ENCODE data around the gene PYY. TPM values are rescaled to one million over a fixed set of nuclear protein-coding genes. Genes with fewer than 3 reads are reported as not detected.

PYY gene
- polyA plus RNA-seq, 1 donor from 2014 or later: not detected

DNA sequence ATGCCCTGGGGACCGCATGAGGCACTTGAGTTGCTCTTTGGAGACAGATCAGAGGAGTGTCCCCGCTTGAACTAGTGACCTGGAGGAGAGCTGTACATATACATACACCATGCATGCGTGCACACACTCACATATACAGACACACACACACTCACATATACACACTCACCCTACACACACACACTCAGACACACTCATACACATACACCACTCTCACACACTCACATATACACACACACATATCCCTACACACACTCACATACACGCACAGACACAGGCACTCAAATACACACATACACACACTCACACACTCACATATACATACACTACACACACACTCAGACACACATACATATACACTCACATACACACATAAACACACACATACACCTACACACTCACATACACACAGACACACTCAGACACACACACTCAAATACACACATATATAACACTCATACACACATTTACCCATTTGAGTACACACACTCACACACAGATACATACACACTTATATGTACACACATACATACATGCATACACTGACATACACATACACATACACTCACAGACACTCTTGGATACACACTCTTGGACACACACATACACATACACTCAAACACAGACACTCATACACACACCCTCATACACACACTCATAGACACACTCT is 41.0 kb downstream of the PYY start:
- Histone ChIP-seq H3F3A (ENCODE audit: insufficient read depth, low read length, poor library complexity, severe bottlenecking) (no peaks in the 10 kb centered on the region), H3K79me2 (replicated peaks; ENCODE audit: insufficient read depth, low read length) (no peaks in the 10 kb centered on the region), H3K9ac (ENCODE audit: low read length) (no peak overlapping the region), H3K9me3 (ENCODE audit: low read length) (no peaks in the 10 kb centered on the region), H2AFZ (ENCODE audit: low read depth, low read length) (no peak overlapping the region), H3K4me3 (ENCODE audit: low read length) (no peak overlapping the region), H3K4me2 (ENCODE audit: low read length) (no peak overlapping the region), H3K9me2 (ENCODE audit: insufficient read depth, low read length) (no peaks in the 10 kb centered on the region), H3K27me3 (ENCODE audit: insufficient read depth, low read depth, low read length) (no peaks in the 10 kb centered on the region), H4K20me1 (ENCODE audit: insufficient read depth) (no peaks in the 10 kb centered on the region), H3K36me3 (ENCODE audit: insufficient read depth, low read length) (no peaks in the 10 kb centered on the region), H3K27ac (ENCODE audit: low read length) (no peak overlapping the region)
- no peak for TF ChIP-seq CTCF (IDR thresholded peaks at IDR 0.05; ENCODE audit: poor library complexity, severe bottlenecking)
- TF ChIP-seq MXI1 (conservative IDR thresholded peaks at IDR 0.05; ENCODE audit: poor library complexity, severe bottlenecking): no peak
- TF ChIP-seq SMC3 (conservative IDR thresholded peaks at IDR 0.05; ENCODE audit: poor library complexity): no peak
- TF ChIP-seq TAF1 (IDR thresholded peaks at IDR 0.05; ENCODE audit: low read depth): no peak
- no peak for TF ChIP-seq EZH2 (IDR thresholded peaks at IDR 0.05; ENCODE audit: borderline replicate concordance, insufficient read depth, low read length, poor library complexity, severe bottlenecking)
- TF ChIP-seq POLR2AphosphoS5 (IDR thresholded peaks at IDR 0.05): no peak
- TF ChIP-seq EP300 (conservative IDR thresholded peaks at IDR 0.05; ENCODE audit: poor library complexity, severe bottlenecking): no peak
- no peak for TF ChIP-seq RAD21 (conservative IDR thresholded peaks at IDR 0.05)
- TF ChIP-seq, protein P1, sequence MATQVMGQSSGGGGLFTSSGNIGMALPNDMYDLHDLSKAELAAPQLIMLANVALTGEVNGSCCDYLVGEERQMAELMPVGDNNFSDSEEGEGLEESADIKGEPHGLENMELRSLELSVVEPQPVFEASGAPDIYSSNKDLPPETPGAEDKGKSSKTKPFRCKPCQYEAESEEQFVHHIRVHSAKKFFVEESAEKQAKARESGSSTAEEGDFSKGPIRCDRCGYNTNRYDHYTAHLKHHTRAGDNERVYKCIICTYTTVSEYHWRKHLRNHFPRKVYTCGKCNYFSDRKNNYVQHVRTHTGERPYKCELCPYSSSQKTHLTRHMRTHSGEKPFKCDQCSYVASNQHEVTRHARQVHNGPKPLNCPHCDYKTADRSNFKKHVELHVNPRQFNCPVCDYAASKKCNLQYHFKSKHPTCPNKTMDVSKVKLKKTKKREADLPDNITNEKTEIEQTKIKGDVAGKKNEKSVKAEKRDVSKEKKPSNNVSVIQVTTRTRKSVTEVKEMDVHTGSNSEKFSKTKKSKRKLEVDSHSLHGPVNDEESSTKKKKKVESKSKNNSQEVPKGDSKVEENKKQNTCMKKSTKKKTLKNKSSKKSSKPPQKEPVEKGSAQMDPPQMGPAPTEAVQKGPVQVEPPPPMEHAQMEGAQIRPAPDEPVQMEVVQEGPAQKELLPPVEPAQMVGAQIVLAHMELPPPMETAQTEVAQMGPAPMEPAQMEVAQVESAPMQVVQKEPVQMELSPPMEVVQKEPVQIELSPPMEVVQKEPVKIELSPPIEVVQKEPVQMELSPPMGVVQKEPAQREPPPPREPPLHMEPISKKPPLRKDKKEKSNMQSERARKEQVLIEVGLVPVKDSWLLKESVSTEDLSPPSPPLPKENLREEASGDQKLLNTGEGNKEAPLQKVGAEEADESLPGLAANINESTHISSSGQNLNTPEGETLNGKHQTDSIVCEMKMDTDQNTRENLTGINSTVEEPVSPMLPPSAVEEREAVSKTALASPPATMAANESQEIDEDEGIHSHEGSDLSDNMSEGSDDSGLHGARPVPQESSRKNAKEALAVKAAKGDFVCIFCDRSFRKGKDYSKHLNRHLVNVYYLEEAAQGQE (IDR thresholded peaks at IDR 0.05; ENCODE audit: borderline replicate concordance): no peak

GRCh38 chr17:43911904-43912303 is 41.8 kb downstream of the PYY start:
- H3K4me2 ChIP-seq (ENCODE audit: low read length): no peak overlapping the region
- no peaks in the 10 kb centered on the region for H3K36me3 ChIP-seq (ENCODE audit: insufficient read depth, low read length)
- TF ChIP-seq CTCF (IDR thresholded peaks at IDR 0.05; ENCODE audit: poor library complexity, severe bottlenecking) (no peak), RAD21 (conservative IDR thresholded peaks at IDR 0.05) (no peak), TAF1 (IDR thresholded peaks at IDR 0.05; ENCODE audit: low read depth) (no peak), EZH2 (IDR thresholded peaks at IDR 0.05; ENCODE audit: borderline replicate concordance, insufficient read depth, low read length, poor library complexity, severe bottlenecking) (no peak), EP300 (conservative IDR thresholded peaks at IDR 0.05; ENCODE audit: poor library complexity, severe bottlenecking) (no peak), POLR2AphosphoS5 (IDR thresholded peaks at IDR 0.05) (no peak), SMC3 (conservative IDR thresholded peaks at IDR 0.05; ENCODE audit: poor library complexity) (no peak), MXI1 (conservative IDR thresholded peaks at IDR 0.05; ENCODE audit: poor library complexity, severe bottlenecking) (no peak)
- TF ChIP-seq, protein P1 (IDR thresholded peaks at IDR 0.05; ENCODE audit: borderline replicate concordance): no peak
- H3K27ac ChIP-seq (ENCODE audit: low read length): no peak overlapping the region
- H4K20me1 ChIP-seq (ENCODE audit: insufficient read depth): no peaks in the 10 kb centered on the region
- H3K4me3 ChIP-seq (ENCODE audit: low read length): no peak overlapping the region
- no peaks in the 10 kb centered on the region for H3K9me3 ChIP-seq (ENCODE audit: low read length)
- H3F3A ChIP-seq (ENCODE audit: insufficient read depth, low read length, poor library complexity, severe bottlenecking): no peaks in the 10 kb centered on the region
- H3K9ac ChIP-seq (ENCODE audit: low read length): no peak overlapping the region
- H3K79me2 ChIP-seq (replicated peaks; ENCODE audit: insufficient read depth, low read length): no peaks in the 10 kb centered on the region
- H2AFZ ChIP-seq (ENCODE audit: low read depth, low read length): no peak overlapping the region
- no peaks in the 10 kb centered on the region for H3K27me3 ChIP-seq (ENCODE audit: insufficient read depth, low read depth, low read length)
- no peaks in the 10 kb centered on the region for H3K9me2 ChIP-seq (ENCODE audit: insufficient read depth, low read length)

Data from neural cell (in vitro differentiated cells).